ENCODE data around the gene GNPAT. TPM values are rescaled to one million over a fixed set of nuclear protein-coding genes. Genes with fewer than 3 reads are reported as not detected.

The GNPAT gene
- total and polyA plus RNA-seq, 2 of the 8 experiments (the other 6 are each of a cell fraction or from before 2014, with no cell fraction given) = 22.9 to 47.4 TPM

GRCh38 chr1:231196728-231197127 is 44.3 kb upstream of the GNPAT start:
- Histone ChIP-seq H4K5ac (ENCODE audit: insufficient read length, low read depth, low read length) (no peak overlapping the region), H2AFZ (ENCODE audit: low read length) (no peak overlapping the region), H2BK120ac (replicated peaks; ENCODE audit: low read depth, low read length) (no peak overlapping the region), H3K23ac (ENCODE audit: insufficient read length) (no peak overlapping the region), H2BK20ac (ENCODE audit: low read length) (no peak overlapping the region), H3K27ac (ENCODE audit: low read depth, low read length) (no peak overlapping the region), H4K91ac (replicated peaks; ENCODE audit: insufficient read length, low read length) (no peak overlapping the region), H2BK12ac (ENCODE audit: low read depth, low read length) (no peak overlapping the region), H3K9me3 (ENCODE audit: insufficient read depth in 2 of 2, low read depth in 1 of 2, low read length in 1 of 2) (no peaks in the 10 kb centered on the region), H2BK15ac (ENCODE audit: low read length) (no peak overlapping the region), H3K36me3 (ENCODE audit: control insufficient read depth in 2 of 4, insufficient read depth in 4 of 4, low read length in 3 of 4) (no peaks in the 10 kb centered on the region), H4K20me1 (replicated peaks in 1 of 2; ENCODE audit: control insufficient read depth in 1 of 2, insufficient read depth in 2 of 2, low read length in 2 of 2) (peaks cover 0 to 2% of the 10 kb centered on the region in 2 experiments), H3K4ac (replicated peaks; ENCODE audit: insufficient read length, low read depth, low read length) (no peak overlapping the region), H3K79me1 (ENCODE audit: low read depth, low read length) (no peaks in the 10 kb centered on the region), H3K56ac (replicated peaks; ENCODE audit: insufficient read length, low read depth, low read length) (no peak overlapping the region), H3K4me2 (ENCODE audit: insufficient read depth in 1 of 2, low read depth in 2 of 2, low read length in 2 of 2) (no peak overlapping the region), H4K8ac (ENCODE audit: extremely low read depth, insufficient read depth, low read length) (no peak overlapping the region), H3K4me3 (ENCODE audit: extremely low read depth in 1 of 4, insufficient read depth in 2 of 4, low read depth in 3 of 4, low read length in 4 of 4) (no peak overlapping the region), H3K18ac (ENCODE audit: extremely low read depth, low read length) (no peak overlapping the region), H3K27me3 (replicated peaks in 1 of 4; ENCODE audit: control insufficient read depth in 3 of 4, extremely low read depth in 1 of 4, insufficient read depth in 3 of 4, low read length in 3 of 4) (peaks cover 0 to 8% (median 3%) of the 10 kb centered on the region in 4 experiments; a peak in 3 of 7 replicates), H2AK5ac (ENCODE audit: low read depth, low read length) (no peak overlapping the region), H3K4me1 (replicated peaks in 1 of 4; ENCODE audit: control insufficient read depth in 3 of 4, insufficient read depth in 4 of 4, low read length in 3 of 4) (peaks cover 0 to 5% (median 0%) of the 10 kb centered on the region in 4 experiments; a peak in 1 of 7 replicates), H3K79me2 (ENCODE audit: control insufficient read depth in 1 of 2, insufficient read depth in 2 of 2, low read length in 2 of 2) (no peaks in the 10 kb centered on the region), H3K23me2 (ENCODE audit: low read depth, low read length) (no peaks in the 10 kb centered on the region), H2BK5ac (ENCODE audit: low read depth, low read length) (no peak overlapping the region), H3K9ac (replicated peaks in 1 of 4; ENCODE audit: extremely low read depth in 1 of 4, low read depth in 3 of 4, low read length in 3 of 4) (no peak overlapping the region), H3K14ac (ENCODE audit: insufficient read length) (no peak overlapping the region)
- 91% methylated on average over 2 of the region's 2 CpGs; no CpG with 5 or more reads in 1 of the 2 experiments for WGBS, 2 experiments (ENCODE audit: extremely low coverage in 1 of 2, insufficient coverage in 1 of 2, insufficient read length in 1 of 2, insufficient replicate concordance in 2 of 2, low coverage in 1 of 2, low lambda C conversion rate in 2 of 2, missing lambda C conversion rate in 1 of 2)
- FAIRE-seq (no peak), DNase-seq (ENCODE audit: low read depth in 1 of 2, low spot score in 2 of 2) (no peak)
- ChIA-PET POLR2A (ENCODE audit: partially characterized antibody) (interaction anchor here (0.6 kb wide), 1 partner anchor 230 kb away, joined by 3 read pairs; no protein-coding TSS in a partner anchor), CTCF (ENCODE audit: partially characterized antibody) (interaction anchor here (0.6 to 2.9 kb wide), 3 partner anchors 14 to 105 kb away, joined by 3 to 12 read pairs (median 3); no protein-coding TSS in a partner anchor)
- TF ChIP-seq POLR2AphosphoS5 (IDR thresholded peaks at IDR 0.05; ENCODE audit: low read depth, low read length) (no peak), POU5F1 (IDR thresholded peaks at IDR 0.05; ENCODE audit: low read depth, low read length) (no peak), SIN3A (conservative IDR thresholded peaks at IDR 0.05 in 1 of 2, IDR thresholded peaks at IDR 0.05 in 1 of 2; ENCODE audit: low read depth in 1 of 2, low read length in 2 of 2) (no peak), EZH2 (IDR thresholded peaks at IDR 0.05; ENCODE audit: low read depth, low read length, severe bottlenecking) (no peak), SRF (IDR thresholded peaks at IDR 0.05; ENCODE audit: low read depth, low read length) (no peak), NANOG (IDR thresholded peaks at IDR 0.05; ENCODE audit: insufficient read depth, low read depth, low read length, poor library complexity, severe bottlenecking) (no peak), HDAC2 (IDR thresholded peaks at IDR 0.05; ENCODE audit: borderline replicate concordance in 1 of 2, low read depth in 2 of 2, low read length in 2 of 2) (no peak), KDM5A (IDR thresholded peaks at IDR 0.05; ENCODE audit: low read length) (no peak), CHD1 (IDR thresholded peaks at IDR 0.05; ENCODE audit: low read depth, low read length) (no peak), RNF2 (IDR thresholded peaks at IDR 0.05; ENCODE audit: borderline replicate concordance, low read depth, low read length, missing control alignments, poor library complexity, severe bottlenecking) (no peak), SIRT6 (IDR thresholded peaks at IDR 0.05; ENCODE audit: low read length) (no peak)
